Right atrium auricular region (tissue), 2 donors: ENCODE measurements around the gene RUNX3. TPM values are rescaled to one million over a fixed set of nuclear protein-coding genes. Genes with fewer than 3 reads are reported as not detected.

Source experiments
- DNase-seq: peaks from one replicate; pipeline ENCODE4 v3.0.0-alpha.2; 2019; ENCODE audit warnings: low spot score
- H3K27ac ChIP-seq, 2 donors: fragments of 200-600 bp; sonication (generic); 1 replicate in 1 of 2; 2 replicates in 1 of 2; pipeline ENCODE4 v1.5.1; 2016 to 2019
- H3K27me3 ChIP-seq, 2 donors: fragments of 200-600 bp; sonication (generic); one replicate each; pipeline versions ENCODE4 v1.5.1 to v1.6.0; 2017 to 2019
- H3K36me3 ChIP-seq: fragments of 200-600 bp; sonication (generic); one replicate; pipeline ENCODE4 v1.5.1; 2016
- H3K4me1 ChIP-seq, 2 donors: fragments of 200-600 bp; sonication (generic); one replicate each; pipeline versions ENCODE4 v1.5.1 to v1.6.0; 2017 to 2019
- H3K4me3 ChIP-seq, 2 donors: fragments of 200-600 bp; sonication (generic); 1 replicate in 1 of 2; 2 replicates in 1 of 2; pipeline ENCODE4 v1.5.1; 2017 to 2019; ENCODE audit warnings: mild to moderate bottlenecking in 1 of 2, moderate library complexity in 1 of 2
- H3K9me3 ChIP-seq, 2 donors: fragments of 200-600 bp; sonication (generic); one replicate each; pipeline ENCODE4 v1.5.1; 2019
- CTCF ChIP-seq, 2 donors: fragments of 200-600 bp; sonication (generic); IDR thresholded peaks; one replicate each; pipeline ENCODE4 v1.5.1; 2019; ENCODE audit warnings: antibody characterized with exemption in 2 of 2
- total RNA-seq, 2 donors: library from RNA; depleted of rRNA; stranded (reverse); fragments of >200 nt; gene quantifications; one replicate each; pipeline ENCODE4 v1.1.0, GENCODE V29; 2016

RUNX3 gene
- total RNA-seq, 2 donors from 2014 or later = 0.48 to 2.3 TPM

GRCh38 chr1:24957016-24957807 lies 27.1 kb upstream of the RUNX3 start:
- no peak overlapping the region for H3K27ac ChIP-seq
- no peak for DNase-seq
- no peaks in the 10 kb centered on the region for H3K36me3 ChIP-seq
- no peaks in the 10 kb centered on the region for H3K9me3 ChIP-seq
- TF ChIP-seq CTCF (IDR thresholded peaks at IDR 0.05) = no peak
- no peaks in the 10 kb centered on the region for H3K27me3 ChIP-seq
- H3K4me1 ChIP-seq = no peaks in the 10 kb centered on the region
- no peak overlapping the region for H3K4me3 ChIP-seq

- no peaks in the 10 kb centered on the region for H3K4me1 ChIP-seq
- H3K9me3 ChIP-seq = no peaks in the 10 kb centered on the region
- H3K4me3 ChIP-seq = no peak overlapping the region
- no peak overlapping the region for H3K27ac ChIP-seq
- TF ChIP-seq CTCF (IDR thresholded peaks at IDR 0.05) = no peak
- no peaks in the 10 kb centered on the region for H3K36me3 ChIP-seq
- H3K27me3 ChIP-seq = no peaks in the 10 kb centered on the region
- DNase-seq = no peak
Measured at GRCh38 chr1:24955779-24956365, 25.8 kb upstream of the RUNX3 start.

- no peak for TF ChIP-seq CTCF (IDR thresholded peaks at IDR 0.05)
- Histone ChIP-seq H3K9me3 (no peaks in the 10 kb centered on the region), H3K4me3 (no peak overlapping the region), H3K27me3 (no peaks in the 10 kb centered on the region), H3K36me3 (no peaks in the 10 kb centered on the region), H3K4me1 (no peaks in the 10 kb centered on the region), H3K27ac (no peak overlapping the region)
- DNase-seq = no peak
Measured at GRCh38 chr1:24955161-24955560, 25.1 kb upstream of the RUNX3 start.

DNA sequence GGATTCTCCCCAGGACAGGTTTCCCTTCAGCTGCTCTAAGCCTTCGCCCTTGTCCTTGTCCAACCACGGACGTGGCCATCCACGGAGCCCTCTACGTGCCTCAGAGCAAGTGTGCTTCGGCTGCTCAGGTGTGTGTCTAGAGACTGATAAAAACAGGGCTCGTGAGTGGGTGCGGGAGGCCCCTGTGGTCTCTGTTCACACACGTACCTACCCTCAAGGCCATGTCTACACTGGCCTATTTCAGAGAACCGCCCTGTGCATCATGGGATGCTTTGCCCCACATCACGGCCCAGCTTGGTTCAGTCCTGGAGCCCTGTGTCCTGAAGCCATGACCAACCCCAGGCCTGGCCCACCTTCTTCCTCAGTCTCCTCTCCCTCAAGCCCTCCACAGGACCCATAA lies 24.6 kb upstream of the RUNX3 start:
- H3K27ac ChIP-seq = no peak overlapping the region
- H3K36me3 ChIP-seq = no peaks in the 10 kb centered on the region
- TF ChIP-seq CTCF (IDR thresholded peaks at IDR 0.05) = no peak
- DNase-seq = no peak
- no peaks in the 10 kb centered on the region for H3K4me1 ChIP-seq
- no peak overlapping the region for H3K4me3 ChIP-seq
- no peaks in the 10 kb centered on the region for H3K27me3 ChIP-seq
- no peaks in the 10 kb centered on the region for H3K9me3 ChIP-seq

DNA sequence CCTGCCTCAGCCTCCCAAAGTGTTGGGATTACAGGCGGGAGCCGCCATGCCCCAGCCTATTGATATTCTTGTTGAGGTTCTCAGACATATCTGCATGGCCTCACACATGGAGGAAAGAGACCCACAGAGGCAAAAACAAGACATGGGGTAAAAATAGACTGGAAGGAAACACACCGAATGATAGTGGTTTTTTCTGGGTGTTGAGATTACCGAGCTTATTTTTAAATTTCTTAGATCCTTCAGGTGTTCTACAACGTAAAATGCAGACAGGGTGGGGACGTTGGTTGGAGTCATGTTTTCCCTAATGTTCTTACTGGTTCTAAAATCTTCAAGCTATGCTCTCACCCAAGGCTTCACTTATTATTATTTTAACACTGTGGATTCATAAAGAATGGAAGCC lies 23.9 kb upstream of the RUNX3 start:
- Histone ChIP-seq H3K27me3 (no peaks in the 10 kb centered on the region), H3K27ac (no peak overlapping the region), H3K4me1 (no peaks in the 10 kb centered on the region), H3K36me3 (no peaks in the 10 kb centered on the region), H3K4me3 (no peak overlapping the region), H3K9me3 (no peaks in the 10 kb centered on the region)
- DNase-seq = no peak
- no peak for TF ChIP-seq CTCF (IDR thresholded peaks at IDR 0.05)
